ENCODE results near the gene ELMO1. TPM values are rescaled to one million over a fixed set of nuclear protein-coding genes. Genes with fewer than 3 reads are reported as not detected.
"Not testable (repeated sequence)": the region's sequence is repeated elsewhere in the genome, so short reads cannot be mapped to it uniquely, and the experiment has no call there.

Gene ELMO1
- total RNA-seq, 2 experiments from 2014 or later: 101 TPM

DNA sequence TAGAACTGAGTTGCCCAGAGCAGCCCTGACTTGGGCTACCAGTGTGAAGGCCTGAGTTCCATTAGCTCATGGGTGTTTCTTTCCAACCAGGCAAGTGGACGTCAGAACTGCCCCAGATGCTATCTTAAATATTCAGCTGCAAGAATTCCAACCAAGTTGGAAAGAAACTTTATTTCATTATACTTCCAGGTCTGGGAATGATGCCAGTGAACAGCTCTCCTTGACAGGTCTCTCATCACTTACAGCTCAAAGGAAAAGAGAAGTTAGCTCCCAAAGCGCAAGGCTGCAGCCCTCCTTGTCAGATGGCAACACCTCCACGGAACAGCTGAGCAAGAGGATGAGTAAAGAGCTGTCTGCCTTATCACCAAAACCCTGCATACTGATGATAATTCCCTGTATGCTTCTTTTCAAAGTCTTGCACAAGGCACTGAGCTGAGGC, 468.8 kb downstream of the ELMO1 start:
- Mint-ChIP-seq H3K9me3 (ENCODE audit: low read depth) (peaks cover 2% of the 10 kb centered on the region), H3K36me3 (peaks cover 29% of the 10 kb centered on the region), H3K27ac (no peak overlapping the region), H3K4me3 (no peak overlapping the region), H3K4me1 (peaks cover 9% of the 10 kb centered on the region), H3K27me3 (no peaks in the 10 kb centered on the region)
- DNase-seq (no peak), ATAC-seq (no peak)
- CTCF ChIA-PET: interaction anchor here (0.9 to 1.8 kb wide), 2 partner anchors 306 to 492 kb away, joined by 3 to 5 read pairs; no protein-coding TSS in a partner anchor

DNA sequence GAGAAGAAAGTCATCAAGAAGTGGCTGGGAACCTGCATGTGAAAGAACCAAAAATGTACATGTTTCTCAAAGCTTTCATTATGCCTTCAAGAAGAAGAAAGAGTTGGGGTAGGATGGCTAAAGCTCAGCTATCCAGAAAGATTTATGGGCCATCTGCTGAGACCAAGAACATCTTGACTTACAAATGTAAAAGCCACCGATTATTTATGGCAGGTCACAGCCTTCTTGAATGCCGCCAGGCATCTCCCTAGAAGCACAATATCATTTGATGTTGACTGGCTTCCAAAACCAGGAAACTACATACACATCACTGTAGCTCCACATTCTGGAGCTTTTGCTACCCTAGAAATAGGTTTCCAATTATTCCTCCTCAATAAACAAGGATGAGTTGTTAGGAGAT, 470.2 kb downstream of the ELMO1 start:
- H3K27me3 Mint-ChIP-seq: no peaks in the 10 kb centered on the region
- H3K4me3 Mint-ChIP-seq: no peak overlapping the region
- no peak overlapping the region for H3K27ac Mint-ChIP-seq
- ATAC-seq (no peak), DNase-seq (no peak)
- peaks cover 6% of the 10 kb centered on the region for H3K9me3 Mint-ChIP-seq (ENCODE audit: low read depth)
- CTCF ChIA-PET: interaction anchor here (1.4 kb wide), 1 partner anchor 203 kb away, joined by 3 read pairs; no protein-coding TSS in a partner anchor
- H3K4me1 Mint-ChIP-seq: no peaks in the 10 kb centered on the region
- H3K36me3 Mint-ChIP-seq: peaks cover 36% of the 10 kb centered on the region

DNA sequence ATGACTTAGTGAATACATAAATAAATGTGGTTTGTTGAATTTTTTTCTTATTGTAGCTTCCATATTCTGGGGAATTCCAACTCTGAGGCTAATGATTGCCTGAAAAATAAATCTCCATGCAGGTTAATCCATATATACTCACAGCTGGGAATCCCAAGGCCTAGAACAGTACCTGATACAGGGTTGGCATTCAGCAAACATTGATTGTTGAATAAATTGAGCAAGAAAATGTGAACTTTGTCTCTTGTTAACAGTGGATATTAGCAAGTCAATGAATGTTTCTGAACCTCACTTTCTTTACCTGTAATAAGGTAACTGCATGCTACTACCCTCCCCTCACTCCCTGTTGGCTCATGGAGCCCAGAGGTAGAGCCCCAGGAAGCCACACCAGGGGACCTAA, 470.8 kb downstream of the ELMO1 start:
- Mint-ChIP-seq H3K27ac (no peak overlapping the region), H3K27me3 (no peaks in the 10 kb centered on the region), H3K9me3 (ENCODE audit: low read depth) (peaks cover 4% of the 10 kb centered on the region), H3K4me1 (no peaks in the 10 kb centered on the region), H3K4me3 (no peak overlapping the region), H3K36me3 (peaks cover 40% of the 10 kb centered on the region)
- CTCF ChIA-PET: interaction anchor here (1.4 kb wide), 1 partner anchor 204 kb away, joined by 3 read pairs; no protein-coding TSS in a partner anchor
- DNase-seq: no peak
- no peak for ATAC-seq

DNA sequence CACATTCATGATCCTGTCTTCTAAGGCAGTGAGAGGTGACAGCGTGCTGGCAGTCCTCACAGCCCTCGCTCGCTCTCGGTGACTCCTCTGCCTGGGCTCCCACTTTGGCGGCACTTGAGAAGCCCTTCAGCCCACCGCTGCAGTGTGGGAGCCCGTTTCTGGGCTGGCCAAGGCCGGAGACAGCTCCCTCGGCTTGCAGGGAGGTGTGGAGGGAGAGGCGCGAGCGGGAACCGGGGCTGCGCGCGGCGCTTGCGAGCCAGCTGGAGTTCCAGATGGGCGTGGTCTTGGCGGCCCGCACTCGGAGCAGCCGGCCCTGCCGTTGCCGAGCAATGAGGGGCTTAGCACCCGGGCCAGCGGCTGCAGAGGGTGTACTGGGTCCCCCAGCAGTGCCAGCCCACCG, 475.1 kb downstream of the ELMO1 start:
- not testable (repeated sequence) for H3K9me3 Mint-ChIP-seq (ENCODE audit: low read depth)
- peaks cover 41% of the 10 kb centered on the region for H3K36me3 Mint-ChIP-seq
- CTCF ChIA-PET: interaction anchor here (1.5 kb wide), 1 partner anchor 208 kb away, joined by 3 read pairs; no protein-coding TSS in a partner anchor

DNA sequence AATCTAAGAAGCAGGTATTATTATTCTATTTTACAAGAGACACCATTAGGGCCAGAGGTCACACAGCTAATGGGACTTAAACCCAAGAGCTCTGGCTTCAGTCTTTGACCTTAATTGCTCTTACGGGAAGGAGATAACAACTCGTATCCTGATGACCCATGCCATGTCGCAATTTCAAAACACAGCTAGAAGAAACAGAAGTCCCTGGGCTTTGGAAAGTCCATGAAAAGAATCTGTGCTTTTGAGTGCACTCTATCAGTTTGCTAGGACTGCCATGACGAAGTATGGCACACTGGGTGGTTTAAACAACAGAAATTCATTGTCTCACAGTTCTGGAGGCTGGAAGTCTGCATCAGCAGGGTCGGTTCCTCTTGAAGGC, 476.5 kb downstream of the ELMO1 start:
- no peak for DNase-seq
- Mint-ChIP-seq H3K4me1 (peaks cover 26% of the 10 kb centered on the region), H3K27me3 (no peaks in the 10 kb centered on the region), H3K27ac (no peak overlapping the region), H3K9me3 (ENCODE audit: low read depth) (peaks cover 6% of the 10 kb centered on the region), H3K36me3 (peaks cover 37% of the 10 kb centered on the region), H3K4me3 (no peak overlapping the region)
- CTCF ChIA-PET: interaction anchor here (2.1 kb wide), 2 partner anchors 15 to 229 kb away, joined by 4 to 5 read pairs; no protein-coding TSS in a partner anchor
- ATAC-seq: no peak

More for the DNA sequence above, 475.1 kb downstream of the ELMO1 start:
- ATAC-seq, H3K27me3 Mint-ChIP-seq, H3K4me3 Mint-ChIP-seq, H3K27ac Mint-ChIP-seq, DNase-seq: not testable (repeated sequence)
- H3K4me1 Mint-ChIP-seq: peaks cover 26% of the 10 kb centered on the region

DNA sequence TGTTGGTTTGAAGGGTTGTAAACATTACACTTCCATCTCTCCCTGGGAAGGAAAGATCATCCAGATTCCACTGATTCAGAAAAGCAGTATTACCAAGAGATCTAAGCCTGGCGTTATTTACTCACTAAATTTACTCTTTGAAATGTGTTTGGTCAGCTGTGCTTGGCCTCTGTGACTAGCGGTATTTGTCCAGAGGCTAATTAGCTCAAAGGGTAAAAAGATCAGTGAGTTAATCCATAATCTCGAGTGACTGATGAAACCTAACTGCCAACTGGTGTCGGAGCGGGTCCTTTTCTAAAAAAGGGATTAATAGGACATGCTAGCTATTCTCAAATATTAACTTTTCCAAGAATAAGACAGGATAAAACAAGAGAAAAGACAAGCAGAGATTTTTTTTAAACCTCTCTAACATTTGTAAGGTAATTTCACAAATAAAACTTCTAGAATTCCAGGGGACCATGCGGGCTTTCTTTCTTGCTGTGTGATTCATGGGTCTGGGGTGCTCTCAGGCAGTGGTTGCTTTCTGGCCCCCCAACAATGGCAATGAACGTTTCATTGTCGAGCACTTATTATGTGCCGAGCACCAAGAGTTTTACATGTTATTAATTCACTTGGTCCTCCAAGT, 477.0 kb downstream of the ELMO1 start:
- CTCF ChIA-PET: interaction anchor here (1.0 to 2.1 kb wide), 5 partner anchors 13 to 230 kb away, joined by 3 to 6 read pairs (median 5); no protein-coding TSS in a partner anchor
- no peak overlapping the region for H3K4me3 Mint-ChIP-seq

DNA sequence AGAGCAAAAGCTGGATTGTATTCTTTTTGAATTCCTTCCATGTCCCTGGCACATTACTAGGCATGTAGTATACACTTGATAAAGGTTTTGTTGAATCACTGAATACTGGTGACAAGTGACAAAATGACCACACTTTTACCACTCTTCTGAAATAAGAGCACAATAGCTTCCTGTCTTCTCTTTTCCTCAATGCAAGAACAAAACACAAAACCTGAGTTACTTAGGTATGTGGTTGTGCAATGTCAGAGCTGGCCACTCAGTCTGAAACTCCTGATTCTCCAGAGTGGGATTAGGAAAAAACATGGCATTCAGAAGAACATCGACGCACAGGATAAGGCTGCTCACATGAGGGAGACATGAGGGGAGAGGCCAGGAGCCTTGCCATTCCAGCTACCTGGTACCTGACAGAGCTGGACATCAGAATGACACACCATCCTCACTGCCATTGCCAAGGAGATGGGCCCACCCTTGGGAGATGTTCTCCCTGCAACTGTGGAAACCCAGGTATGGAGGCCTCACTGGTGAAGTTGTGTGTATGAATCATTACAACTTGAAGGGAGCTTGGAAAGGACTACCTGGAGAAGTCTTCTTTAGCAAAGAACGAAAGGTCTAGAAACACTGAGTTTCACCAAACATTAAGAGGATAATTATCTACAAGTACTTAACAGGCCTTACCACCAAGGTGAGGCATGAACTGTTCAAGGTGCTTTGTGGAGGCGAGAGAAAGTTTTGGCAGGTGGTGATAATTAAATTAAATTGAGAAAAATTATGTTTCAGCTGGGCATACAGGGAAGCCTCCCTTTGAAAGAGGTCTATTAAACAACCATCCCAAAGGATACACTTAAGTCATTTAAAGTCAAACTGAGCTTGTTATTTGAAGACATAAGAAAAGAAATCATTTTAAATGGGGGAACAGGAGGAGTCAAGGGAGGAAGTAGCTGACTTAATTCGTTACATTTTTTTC, 477.8 kb downstream of the ELMO1 start:
- Mint-ChIP-seq H3K9me3 (ENCODE audit: low read depth) (peaks cover 6% of the 10 kb centered on the region), H3K4me1 (peaks cover 26% of the 10 kb centered on the region), H3K4me3 (no peak overlapping the region), H3K36me3 (peaks cover 38% of the 10 kb centered on the region), H3K27ac (peak overlapping the region; percentile 54), H3K27me3 (no peaks in the 10 kb centered on the region)
- peak; percentile 51 for ATAC-seq
- CTCF ChIA-PET: interaction anchor here (1.0 to 2.1 kb wide), 6 partner anchors 12 to 442 kb away, joined by 3 to 6 read pairs (median 4); no protein-coding TSS in a partner anchor
- no peak for DNase-seq

More for the DNA sequence above, 477.0 kb downstream of the ELMO1 start:
- peaks cover 6% of the 10 kb centered on the region for H3K9me3 Mint-ChIP-seq (ENCODE audit: low read depth)
- ATAC-seq: no peak
- no peaks in the 10 kb centered on the region for H3K27me3 Mint-ChIP-seq
- H3K4me1 Mint-ChIP-seq: peaks cover 26% of the 10 kb centered on the region
- peaks cover 37% of the 10 kb centered on the region for H3K36me3 Mint-ChIP-seq
- H3K27ac Mint-ChIP-seq: no peak overlapping the region
- DNase-seq: no peak

DNA sequence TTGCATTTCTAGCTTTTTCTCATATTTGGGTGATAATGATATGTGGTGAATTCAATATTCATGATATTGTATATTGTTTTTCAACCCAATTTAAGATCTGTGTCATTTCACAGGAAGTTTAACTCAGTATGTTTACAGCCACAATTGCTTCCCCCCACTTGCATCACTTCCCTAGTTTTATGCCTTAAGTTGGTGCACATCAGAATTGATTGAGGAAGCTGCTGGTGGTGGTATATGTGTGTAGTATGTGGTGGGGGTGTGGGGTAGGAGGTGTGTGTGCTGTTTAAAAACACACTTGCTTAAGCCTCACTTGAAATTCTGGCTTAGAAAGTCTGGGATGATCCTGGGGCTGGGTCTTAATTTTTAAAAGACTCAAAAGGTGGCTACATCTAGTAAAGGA, 479.3 kb downstream of the ELMO1 start:
- H3K9me3 Mint-ChIP-seq (ENCODE audit: low read depth): peaks cover 10% of the 10 kb centered on the region
- H3K27ac Mint-ChIP-seq: peak overlapping the region; percentile 70
- DNase-seq (peak; percentile 65), ATAC-seq (peak; percentile 67)
- no peak overlapping the region for H3K4me3 Mint-ChIP-seq
- H3K27me3 Mint-ChIP-seq: no peaks in the 10 kb centered on the region
- H3K36me3 Mint-ChIP-seq: peaks cover 38% of the 10 kb centered on the region
- CTCF ChIA-PET: interaction anchor here (1.0 to 1.5 kb wide), 3 partner anchors 41 to 441 kb away, joined by 3 read pairs; no protein-coding TSS in a partner anchor
- peaks cover 34% of the 10 kb centered on the region for H3K4me1 Mint-ChIP-seq

DNA sequence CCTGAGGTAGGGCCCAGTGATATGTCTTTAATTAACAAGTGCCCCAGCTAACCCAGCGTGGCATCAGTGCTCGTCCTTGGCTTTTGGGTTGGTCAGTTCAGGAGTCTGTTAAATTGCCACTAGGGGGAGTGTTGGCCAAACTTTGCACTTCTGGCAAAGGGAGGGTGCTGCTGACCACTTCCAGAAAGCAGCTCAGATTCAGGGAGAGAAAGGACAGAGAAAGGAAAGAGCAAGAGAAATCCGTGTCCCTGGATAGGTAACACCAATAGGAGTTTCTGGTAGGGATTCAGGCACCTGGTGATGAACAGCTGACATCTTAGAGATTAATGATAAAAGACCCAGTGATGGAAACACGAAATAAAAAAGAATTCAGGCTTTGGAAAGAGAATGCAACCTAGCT, 481.3 kb downstream of the ELMO1 start:
- Mint-ChIP-seq H3K36me3 (peaks cover 36% of the 10 kb centered on the region), H3K27ac (peak overlapping the region; percentile 29), H3K4me3 (no peak overlapping the region), H3K9me3 (ENCODE audit: low read depth) (peaks cover 6% of the 10 kb centered on the region), H3K27me3 (no peaks in the 10 kb centered on the region), H3K4me1 (peaks cover 34% of the 10 kb centered on the region)
- DNase-seq (no peak), ATAC-seq (no peak)
- CTCF ChIA-PET: interaction anchor here (1.1 to 1.4 kb wide), 3 partner anchors 29 to 215 kb away, joined by 3 to 7 read pairs (median 4); no protein-coding TSS in a partner anchor

DNA sequence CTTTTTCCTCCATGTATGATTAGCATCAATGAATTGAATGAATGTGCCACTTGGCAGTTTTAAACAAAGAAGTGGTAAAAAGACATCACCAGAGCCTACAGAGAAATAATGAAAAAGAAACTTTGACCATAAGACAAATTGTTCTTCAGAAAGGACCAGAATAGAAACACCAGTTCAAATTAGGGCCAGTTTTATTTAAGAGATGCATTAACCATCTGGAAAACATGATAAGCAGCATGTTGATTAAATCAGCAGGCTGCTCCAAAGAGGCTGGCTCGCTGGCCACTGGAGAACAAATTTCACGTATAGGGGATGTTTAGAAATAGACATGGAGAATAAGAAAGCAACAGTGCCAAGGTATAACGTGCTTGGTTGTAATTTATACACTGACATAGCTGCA, 482.0 kb downstream of the ELMO1 start:
- Mint-ChIP-seq H3K36me3 (peaks cover 39% of the 10 kb centered on the region), H3K4me3 (no peak overlapping the region), H3K27me3 (no peaks in the 10 kb centered on the region), H3K27ac (no peak overlapping the region), H3K4me1 (peaks cover 41% of the 10 kb centered on the region), H3K9me3 (ENCODE audit: low read depth) (peaks cover 6% of the 10 kb centered on the region)
- no peak for DNase-seq
- ATAC-seq: no peak
- CTCF ChIA-PET: interaction anchor here (1.1 to 1.4 kb wide), 2 partner anchors 28 to 216 kb away, joined by 4 to 7 read pairs; no protein-coding TSS in a partner anchor

DNA sequence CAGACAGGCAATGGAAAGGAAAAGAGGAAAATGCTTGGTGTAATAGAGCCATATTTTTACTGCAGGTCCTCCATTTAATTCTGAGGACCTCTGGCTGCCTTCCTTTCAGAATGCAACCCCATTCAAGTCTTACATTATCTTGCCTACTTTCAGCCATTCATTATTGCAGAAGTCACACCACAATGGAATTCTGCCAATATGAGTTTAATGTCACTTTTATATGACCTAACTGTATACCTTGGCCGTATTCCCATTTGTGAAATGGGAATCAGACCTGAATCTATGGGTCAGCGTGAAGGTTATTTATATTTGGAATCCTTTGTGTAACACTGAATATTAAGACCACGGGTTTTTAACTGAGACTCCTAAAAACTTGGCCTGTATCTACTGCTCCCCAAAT, 482.6 kb downstream of the ELMO1 start:
- H3K27me3 Mint-ChIP-seq: no peaks in the 10 kb centered on the region
- no peak for DNase-seq
- no peak overlapping the region for H3K4me3 Mint-ChIP-seq
- H3K9me3 Mint-ChIP-seq (ENCODE audit: low read depth): peaks cover 6% of the 10 kb centered on the region
- no peak for ATAC-seq
- H3K36me3 Mint-ChIP-seq: peaks cover 39% of the 10 kb centered on the region
- peaks cover 37% of the 10 kb centered on the region for H3K4me1 Mint-ChIP-seq
- CTCF ChIA-PET: interaction anchor here (2.3 kb wide), 1 partner anchor 21 kb away, joined by 7 read pairs; no protein-coding TSS in a partner anchor
- no peak overlapping the region for H3K27ac Mint-ChIP-seq

DNA sequence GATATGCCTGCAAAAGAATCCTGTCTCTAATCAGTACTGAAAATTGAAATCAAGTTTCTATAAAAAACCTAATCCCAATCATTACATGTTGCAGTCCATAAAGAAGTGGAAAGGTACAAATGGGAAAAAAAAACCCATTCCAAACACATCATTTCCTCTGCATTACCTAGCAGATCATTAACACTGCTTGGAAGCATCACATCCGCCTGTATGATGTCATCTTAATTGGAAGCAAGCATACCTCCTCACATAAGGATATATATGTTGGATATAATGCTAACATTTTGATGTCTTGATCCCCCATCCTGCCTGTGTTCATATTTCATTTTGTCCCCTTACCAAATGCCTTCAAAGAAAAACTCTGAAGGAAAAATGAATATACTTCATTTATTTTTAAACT, 483.0 kb downstream of the ELMO1 start:
- H3K27ac Mint-ChIP-seq: no peak overlapping the region
- peaks cover 6% of the 10 kb centered on the region for H3K9me3 Mint-ChIP-seq (ENCODE audit: low read depth)
- ATAC-seq (no peak), DNase-seq (no peak)
- H3K4me3 Mint-ChIP-seq: no peak overlapping the region
- peaks cover 39% of the 10 kb centered on the region for H3K36me3 Mint-ChIP-seq
- no peaks in the 10 kb centered on the region for H3K27me3 Mint-ChIP-seq
- peaks cover 36% of the 10 kb centered on the region for H3K4me1 Mint-ChIP-seq
- CTCF ChIA-PET: interaction anchor here (2.3 kb wide), 1 partner anchor 21 kb away, joined by 7 read pairs; no protein-coding TSS in a partner anchor

DNA sequence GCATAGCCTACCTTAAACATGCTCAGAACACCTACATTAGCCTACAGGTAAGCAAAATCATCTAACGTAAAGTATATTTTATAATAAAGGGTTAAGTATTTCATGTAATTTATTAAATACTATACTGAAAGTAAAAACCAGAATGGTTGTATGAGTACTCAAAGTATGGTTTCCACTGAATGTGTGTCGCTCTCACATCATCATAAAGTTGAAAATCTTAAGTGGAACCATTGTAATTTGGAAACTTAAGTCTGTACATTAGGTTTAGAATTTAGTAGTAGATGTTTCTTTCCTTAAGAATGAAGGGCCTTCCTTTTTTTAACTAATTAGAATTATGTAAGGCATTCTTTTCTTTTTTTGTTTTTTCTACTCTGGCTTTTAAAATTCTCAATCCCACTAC, 484.4 kb downstream of the ELMO1 start:
- no peak for ATAC-seq
- CTCF ChIA-PET: interaction anchor here (2.3 kb wide), 1 partner anchor 23 kb away, joined by 7 read pairs; no protein-coding TSS in a partner anchor
- no peak overlapping the region for H3K4me3 Mint-ChIP-seq

More for the DNA sequence above, 484.4 kb downstream of the ELMO1 start:
- peaks cover 25% of the 10 kb centered on the region for H3K4me1 Mint-ChIP-seq
- H3K27ac Mint-ChIP-seq: peak overlapping the region; percentile 62
- no peaks in the 10 kb centered on the region for H3K27me3 Mint-ChIP-seq
- peaks cover 6% of the 10 kb centered on the region for H3K9me3 Mint-ChIP-seq (ENCODE audit: low read depth)
- DNase-seq: no peak
- H3K36me3 Mint-ChIP-seq: peaks cover 37% of the 10 kb centered on the region

All from activated CD8-positive, alpha-beta memory T cell treated with anti-CD3 and anti-CD28 coated beads, Interleukin-2, amount 10 ng/mL, durations not matched to agents 7 days and 5 days (primary cell).